Glutamatergic neuron (in vitro differentiated cells): ENCODE data around the gene ATP8A2. TPM values are rescaled to one million over a fixed set of nuclear protein-coding genes. Genes with fewer than 3 reads are reported as not detected.
"Not testable (repeated sequence)": the region's sequence is repeated elsewhere in the genome, so short reads cannot be mapped to it uniquely, and the experiment has no call there.

ENCODE experiments used
- DNase-seq: peaks from one replicate; pipeline ENCODE4 v3.0.0; 2022
- H3K27ac Mint-ChIP-seq: one replicate; pipeline ENCODE4 v1.8.0; 2020; ENCODE audit warnings: mild to moderate bottlenecking, mixed read lengths, inconsistent platforms; ENCODE audit not compliant: unreplicated experiment
- H3K27me3 Mint-ChIP-seq: one replicate; pipeline ENCODE4 v1.8.0; 2020; ENCODE audit warnings: mild to moderate bottlenecking, moderate library complexity, mixed read lengths, inconsistent platforms; ENCODE audit not compliant: unreplicated experiment
- H3K36me3 Mint-ChIP-seq: one replicate; pipeline ENCODE4 v1.8.0; 2020; ENCODE audit warnings: mild to moderate bottlenecking, mixed read lengths, inconsistent platforms; ENCODE audit not compliant: unreplicated experiment
- H3K4me1 Mint-ChIP-seq: one replicate; pipeline ENCODE4 v1.8.0; 2020; ENCODE audit warnings: mild to moderate bottlenecking, low read depth, mixed read lengths, inconsistent platforms; ENCODE audit not compliant: unreplicated experiment
- H3K4me3 Mint-ChIP-seq: one replicate; pipeline ENCODE4 v1.8.0; 2020; ENCODE audit warnings: mild to moderate bottlenecking, mixed read lengths, inconsistent platforms; ENCODE audit not compliant: unreplicated experiment
- H3K9me3 Mint-ChIP-seq: one replicate; pipeline ENCODE4 v1.8.0; 2020; ENCODE audit warnings: mild to moderate bottlenecking, moderate library complexity, mixed read lengths, inconsistent platforms; ENCODE audit not compliant: unreplicated experiment
- CTCF ChIP-seq: fragments of 200-600 bp; sonication (generic); IDR thresholded peaks from one replicate; pipeline ENCODE4 v1.5.0; 2021; ENCODE audit not compliant: partially characterized antibody, unreplicated experiment
- total RNA-seq: library from RNA; stranded (reverse); fragmentation: NEBNext Ultra II Directional; extraction: Animal tissue kit (Norgen Biotek cat#: 25700); gene quantifications from one replicate; pipeline ENCODE4 v1.2.1, GENCODE V29; 2021; ENCODE audit not compliant: unreplicated experiment

ATP8A2 gene
- total RNA-seq, 1 donor from 2014 or later: 70.1 TPM

- no peak for DNase-seq
- no peak overlapping the region for H3K4me3 Mint-ChIP-seq
- no peak for TF ChIP-seq CTCF
- H3K27me3 Mint-ChIP-seq: no peaks in the 10 kb centered on the region
- peaks cover 3% of the 10 kb centered on the region for H3K9me3 Mint-ChIP-seq
- H3K36me3 Mint-ChIP-seq: no peaks in the 10 kb centered on the region
- peaks cover 13% of the 10 kb centered on the region for H3K4me1 Mint-ChIP-seq
- H3K27ac Mint-ChIP-seq: no peak overlapping the region
These were observed 699.9 kb downstream of the ATP8A2 start for GRCh38 chr13:26071691-26072090.

DNA sequence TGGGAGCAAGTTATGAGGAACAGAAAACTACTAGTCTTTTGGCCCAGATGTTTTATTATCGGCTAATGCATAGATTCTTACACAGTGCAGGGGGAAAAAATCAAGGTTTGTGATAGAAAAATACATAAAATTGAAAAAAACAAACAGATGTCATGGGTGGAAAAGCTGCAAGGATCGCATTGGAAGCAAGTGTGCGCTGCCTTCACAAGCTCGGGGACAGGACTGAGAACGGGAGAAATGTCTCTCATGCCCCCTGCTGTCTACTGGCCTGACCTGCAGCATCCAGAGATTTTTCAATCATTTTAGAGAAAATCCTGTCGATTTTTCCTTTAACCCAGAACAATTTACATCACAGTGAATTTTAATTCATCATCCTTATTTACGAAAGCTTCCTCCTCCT lies 700.6 kb downstream of the ATP8A2 start:
- H3K4me1 Mint-ChIP-seq: peaks cover 19% of the 10 kb centered on the region
- H3K27ac Mint-ChIP-seq, DNase-seq, H3K36me3 Mint-ChIP-seq, H3K9me3 Mint-ChIP-seq, H3K27me3 Mint-ChIP-seq, H3K4me3 Mint-ChIP-seq: not testable (repeated sequence)
- peak; percentile 22 for TF ChIP-seq CTCF

GRCh38 chr13:26074706-26075105 lies 702.9 kb downstream of the ATP8A2 start:
- no peak overlapping the region for H3K4me3 Mint-ChIP-seq

More at GRCh38 chr13:26074706-26075105, 702.9 kb downstream of the ATP8A2 start:
- DNase-seq: no peak
- Mint-ChIP-seq H3K9me3 (peaks cover 4% of the 10 kb centered on the region), H3K36me3 (no peaks in the 10 kb centered on the region), H3K27me3 (peaks cover 4% of the 10 kb centered on the region), H3K27ac (no peak overlapping the region), H3K4me1 (peaks cover 17% of the 10 kb centered on the region)
- no peak for TF ChIP-seq CTCF

Other genes with a start within 250 kb of the ATP8A2 start
- 1.5 TPM for gene AMER2, start 199.7 kb upstream of the ATP8A2 start, total RNA-seq
- gene MTMR6, start 84.5 kb upstream of the ATP8A2 start, total RNA-seq: 95.3 TPM
- gene NUP58, start 70.3 kb upstream of the ATP8A2 start, total RNA-seq: 94.1 TPM